Tibial nerve (tissue), 3 donors: Measurements from ENCODE around the gene TSPAN19.

ENCODE experiments used
- POLR2A ChIP-seq, 2 donors: fragments of 450-650 bp; IDR thresholded peaks; one replicate each; pipeline ENCODE4 v1.6.1; 2017; ENCODE audit warnings: antibody characterized with exemption in 2 of 2, mild to moderate bottlenecking in 2 of 2, moderate library complexity in 2 of 2
- TF ChIP-seq, protein P1 (sequence below), 5 experiments: fragments of 200-600 bp in 3 of 5; fragments of 450-650 bp in 2 of 5; sonication (generic) in 3 of 5; IDR thresholded peaks; one replicate each; pipeline ENCODE4 v1.5.1; 2016 to 2019; ENCODE audit warnings: antibody characterized with exemption in 5 of 5, mild to moderate bottlenecking in 3 of 5, moderate library complexity in 2 of 5

DNA sequence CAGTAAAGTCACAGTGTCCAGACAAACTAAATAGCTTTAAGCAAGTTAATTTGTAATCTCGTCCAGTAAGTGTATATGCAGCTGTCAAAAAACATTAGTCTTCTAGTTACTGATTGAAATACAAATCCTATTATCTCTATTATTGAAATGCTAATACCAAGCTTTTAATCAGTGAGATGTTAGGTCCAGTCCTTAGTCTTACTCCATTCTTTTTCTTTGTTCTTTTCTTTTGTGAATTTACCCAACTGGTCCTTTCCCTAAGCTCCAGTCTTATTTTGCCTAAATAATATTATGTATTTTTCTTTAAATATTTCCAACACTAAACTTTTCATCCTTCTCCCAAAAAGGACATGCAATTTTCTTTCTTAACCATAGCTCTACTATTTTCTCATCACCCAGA, 57.2 kb downstream of the TSPAN19 start:
- TF ChIP-seq, protein P1, sequence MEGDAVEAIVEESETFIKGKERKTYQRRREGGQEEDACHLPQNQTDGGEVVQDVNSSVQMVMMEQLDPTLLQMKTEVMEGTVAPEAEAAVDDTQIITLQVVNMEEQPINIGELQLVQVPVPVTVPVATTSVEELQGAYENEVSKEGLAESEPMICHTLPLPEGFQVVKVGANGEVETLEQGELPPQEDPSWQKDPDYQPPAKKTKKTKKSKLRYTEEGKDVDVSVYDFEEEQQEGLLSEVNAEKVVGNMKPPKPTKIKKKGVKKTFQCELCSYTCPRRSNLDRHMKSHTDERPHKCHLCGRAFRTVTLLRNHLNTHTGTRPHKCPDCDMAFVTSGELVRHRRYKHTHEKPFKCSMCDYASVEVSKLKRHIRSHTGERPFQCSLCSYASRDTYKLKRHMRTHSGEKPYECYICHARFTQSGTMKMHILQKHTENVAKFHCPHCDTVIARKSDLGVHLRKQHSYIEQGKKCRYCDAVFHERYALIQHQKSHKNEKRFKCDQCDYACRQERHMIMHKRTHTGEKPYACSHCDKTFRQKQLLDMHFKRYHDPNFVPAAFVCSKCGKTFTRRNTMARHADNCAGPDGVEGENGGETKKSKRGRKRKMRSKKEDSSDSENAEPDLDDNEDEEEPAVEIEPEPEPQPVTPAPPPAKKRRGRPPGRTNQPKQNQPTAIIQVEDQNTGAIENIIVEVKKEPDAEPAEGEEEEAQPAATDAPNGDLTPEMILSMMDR (IDR thresholded peaks at IDR 0.05): no peak
- no peak for TF ChIP-seq POLR2A (IDR thresholded peaks at IDR 0.05)
